IPS-15b (cell line): ENCODE data around the gene PSPC1.
A peak's percentile ranks its signal among the peaks of the same experiment; 100 is the strongest.
"Not testable (repeated sequence)": the region's sequence is repeated elsewhere in the genome, so short reads cannot be mapped to it uniquely, and the experiment has no call there.

ENCODE experiments used
- H3K27me3 ChIP-seq: one replicate; pipeline ENCODE4 v1.6.1; 2013; ENCODE audit warnings: low read length; ENCODE audit not compliant: control insufficient read depth, insufficient read depth
- H3K36me3 ChIP-seq: one replicate; pipeline ENCODE4 v1.6.1; 2013; ENCODE audit warnings: low read length; ENCODE audit not compliant: control insufficient read depth, insufficient read depth
- H3K4me1 ChIP-seq: one replicate; pipeline ENCODE4 v1.6.1; 2013; ENCODE audit warnings: mild to moderate bottlenecking, low read length; ENCODE audit not compliant: control insufficient read depth, insufficient read depth
- H3K4me3 ChIP-seq: one replicate; pipeline ENCODE4 v1.5.1; 2013; ENCODE audit warnings: low read depth, low read length
- H3K9ac ChIP-seq: one replicate; pipeline ENCODE4 v1.6.1; 2013; ENCODE audit warnings: low read depth, mild to moderate bottlenecking, low read length
- H3K9me3 ChIP-seq: one replicate; pipeline ENCODE4 v1.6.1; 2013; ENCODE audit warnings: mild to moderate bottlenecking, low read length; ENCODE audit not compliant: control insufficient read depth, insufficient read depth

Gene PSPC1, protein sequence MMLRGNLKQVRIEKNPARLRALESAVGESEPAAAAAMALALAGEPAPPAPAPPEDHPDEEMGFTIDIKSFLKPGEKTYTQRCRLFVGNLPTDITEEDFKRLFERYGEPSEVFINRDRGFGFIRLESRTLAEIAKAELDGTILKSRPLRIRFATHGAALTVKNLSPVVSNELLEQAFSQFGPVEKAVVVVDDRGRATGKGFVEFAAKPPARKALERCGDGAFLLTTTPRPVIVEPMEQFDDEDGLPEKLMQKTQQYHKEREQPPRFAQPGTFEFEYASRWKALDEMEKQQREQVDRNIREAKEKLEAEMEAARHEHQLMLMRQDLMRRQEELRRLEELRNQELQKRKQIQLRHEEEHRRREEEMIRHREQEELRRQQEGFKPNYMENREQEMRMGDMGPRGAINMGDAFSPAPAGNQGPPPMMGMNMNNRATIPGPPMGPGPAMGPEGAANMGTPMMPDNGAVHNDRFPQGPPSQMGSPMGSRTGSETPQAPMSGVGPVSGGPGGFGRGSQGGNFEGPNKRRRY

DNA sequence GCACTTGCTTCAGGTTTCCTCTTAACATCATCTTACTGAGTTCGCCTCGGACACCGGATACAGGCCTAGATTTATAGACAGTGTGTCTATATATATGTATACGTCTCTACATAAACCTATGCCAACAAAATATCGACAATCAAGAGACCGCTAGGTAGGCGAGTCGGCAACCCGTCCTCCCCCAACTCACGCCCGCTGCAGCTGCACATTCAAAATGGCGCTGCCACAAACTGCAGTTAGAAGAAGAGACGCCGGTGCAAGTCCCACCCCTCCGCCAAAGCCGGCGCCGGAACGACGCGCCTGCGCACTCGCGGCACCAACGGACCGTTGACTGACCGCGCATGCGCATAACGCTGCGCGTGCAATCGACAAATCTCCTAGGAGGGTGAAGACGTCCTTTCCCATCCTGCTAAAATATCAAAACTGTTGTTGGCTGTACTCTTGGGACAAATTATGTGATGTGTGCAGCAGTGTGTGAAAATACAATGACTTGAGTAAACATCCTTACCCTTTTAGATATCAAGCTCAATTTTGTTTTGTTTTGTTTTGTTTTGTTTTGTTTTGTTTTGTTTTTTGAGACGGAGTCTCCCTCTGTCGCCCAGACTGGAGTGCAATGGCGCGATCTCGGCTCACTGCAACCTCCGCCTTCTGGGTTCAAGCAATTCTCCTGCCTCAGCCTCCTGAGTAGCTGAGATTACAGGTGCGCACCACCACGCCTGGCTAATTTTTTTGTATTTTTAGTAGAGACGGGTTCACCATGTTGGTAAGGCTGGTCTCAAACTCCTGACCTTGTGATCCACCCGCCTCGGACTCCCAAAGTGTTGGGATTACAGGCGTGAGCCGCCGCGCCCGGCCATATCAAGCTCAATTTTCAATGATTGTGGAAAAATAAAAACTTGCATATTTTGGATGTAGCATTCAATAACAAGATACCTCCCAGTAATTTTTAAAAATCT, at the start of gene PSPC1:
TSS of gene PSPC1 (minus strand) at position 219 of the 956 bp plus-strand sequence. CDS start at position 31, 188 bp downstream.
- peak within 1 kb of the TSS; percentile 96 for H3K9ac ChIP-seq
- H3K4me3 ChIP-seq: peak within 1 kb of the TSS; percentile 96
- H3K36me3 ChIP-seq, H3K4me1 ChIP-seq, H3K27me3 ChIP-seq, H3K9me3 ChIP-seq: not testable (repeated sequence)

DNA sequence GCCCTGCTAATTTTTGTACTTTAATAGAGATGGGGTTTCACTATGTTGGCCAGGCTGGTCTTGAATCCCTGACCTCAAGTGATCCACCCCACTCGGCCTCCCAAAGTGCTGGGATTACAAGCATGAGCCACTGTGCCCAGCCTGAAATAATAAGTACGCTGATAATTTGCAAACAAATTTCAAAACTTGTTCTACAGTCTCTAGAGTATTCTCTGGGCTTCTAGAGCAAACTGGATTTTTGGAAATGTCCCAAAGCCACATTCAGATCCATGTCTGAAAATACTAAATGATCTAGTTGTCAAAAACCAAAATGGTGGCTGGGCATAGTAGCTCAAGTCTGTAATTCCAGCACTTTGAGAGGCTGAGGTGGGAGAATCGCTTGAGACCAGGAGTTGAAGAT, 39.9 kb upstream of the PSPC1 start:
- no peaks in the 10 kb centered on the region for H3K27me3 ChIP-seq
- peaks cover 4% of the 10 kb centered on the region for H3K36me3 ChIP-seq

DNA sequence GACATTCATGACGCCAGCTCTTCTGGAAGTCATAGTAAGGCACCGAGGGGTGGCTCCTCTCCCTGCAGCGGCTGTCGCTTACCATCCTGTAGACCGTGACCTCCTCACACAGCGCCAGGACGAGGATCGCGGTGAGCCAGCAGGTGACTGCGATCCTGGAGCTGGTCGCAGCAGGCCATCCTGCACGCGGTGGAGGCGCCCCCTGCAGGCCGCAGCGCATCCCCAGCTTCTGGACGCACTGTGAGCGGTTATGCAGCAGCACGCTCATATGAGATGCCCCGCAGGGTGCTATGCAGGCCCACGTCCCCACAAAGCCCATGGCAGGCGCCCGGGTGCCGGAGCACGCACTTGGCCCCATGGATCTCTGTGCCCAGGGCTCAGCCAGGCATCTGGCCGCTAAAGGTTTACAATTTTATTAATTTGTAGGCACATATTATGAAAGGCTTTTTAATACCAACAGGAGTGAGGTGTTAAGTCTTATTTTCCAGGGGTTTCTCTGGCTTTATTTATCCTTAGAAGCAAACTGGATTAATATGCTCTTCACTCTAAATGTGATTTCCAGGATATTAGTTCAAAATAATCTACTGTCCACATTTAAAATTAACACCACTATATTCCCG, 35.6 kb upstream of the PSPC1 start:
- no peak overlapping the region for H3K4me3 ChIP-seq
- H3K9ac ChIP-seq: no peak overlapping the region
- H3K27me3 ChIP-seq: no peaks in the 10 kb centered on the region
- no peaks in the 10 kb centered on the region for H3K36me3 ChIP-seq
- no peaks in the 10 kb centered on the region for H3K9me3 ChIP-seq
- H3K4me1 ChIP-seq: peaks cover 2% of the 10 kb centered on the region

More for the DNA sequence above, 39.9 kb upstream of the PSPC1 start:
- Histone ChIP-seq H3K9ac (no peak overlapping the region), H3K9me3 (no peaks in the 10 kb centered on the region), H3K4me3 (no peak overlapping the region), H3K4me1 (peaks cover 2% of the 10 kb centered on the region)

DNA sequence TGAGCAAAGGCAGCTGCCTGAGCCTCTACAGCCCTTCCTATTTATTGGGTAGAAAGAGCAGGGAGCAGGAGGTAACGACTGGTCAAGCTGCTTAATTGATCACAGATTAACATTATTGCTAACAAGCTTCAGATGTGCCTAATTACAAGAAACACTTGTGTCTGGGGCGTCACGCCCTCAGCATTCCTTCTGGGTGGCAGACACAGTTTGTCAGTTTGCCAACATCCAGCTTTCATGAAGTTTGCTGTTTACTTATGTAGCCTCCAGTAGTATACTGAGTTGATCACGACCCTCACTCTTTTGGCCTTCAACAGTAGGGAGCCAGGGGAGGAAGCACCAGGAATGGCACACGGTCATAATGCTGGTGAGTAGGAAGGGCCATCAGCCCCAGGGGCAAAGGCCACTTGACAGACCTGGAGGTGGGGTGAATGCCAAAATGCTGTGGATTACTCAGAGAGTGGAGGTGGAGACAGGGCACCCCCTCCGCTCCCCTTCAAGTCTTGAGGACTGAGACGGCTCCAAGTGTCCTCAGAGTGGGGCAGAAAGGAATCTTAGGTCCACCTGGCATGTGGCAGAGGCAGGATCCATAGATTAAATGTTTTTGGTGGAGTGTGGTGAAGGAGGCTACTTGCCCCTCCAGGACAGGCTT, 34.9 kb upstream of the PSPC1 start:
- Histone ChIP-seq H3K27me3 (no peaks in the 10 kb centered on the region), H3K4me1 (peaks cover 2% of the 10 kb centered on the region), H3K9me3 (no peaks in the 10 kb centered on the region), H3K4me3 (no peak overlapping the region), H3K9ac (no peak overlapping the region), H3K36me3 (no peaks in the 10 kb centered on the region)

DNA sequence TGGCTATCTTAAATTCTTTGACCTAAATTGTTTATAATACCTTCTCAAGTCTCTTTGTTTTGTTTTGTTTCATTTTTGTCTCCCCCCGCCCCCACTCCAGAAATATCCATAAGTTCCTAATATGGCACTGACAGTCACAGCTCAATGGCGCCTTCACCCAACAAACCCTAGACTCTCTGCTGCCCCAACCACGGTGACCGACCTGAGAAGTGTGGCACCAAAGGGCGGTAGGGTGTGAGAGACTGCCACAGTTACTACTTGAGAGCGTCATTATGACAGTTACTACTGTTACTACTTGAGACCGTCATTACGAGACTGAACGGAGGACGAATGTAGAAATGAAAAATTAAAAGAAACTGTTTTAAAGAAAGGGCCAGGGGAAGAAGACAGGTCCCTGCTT, 34.4 kb upstream of the PSPC1 start:
- no peaks in the 10 kb centered on the region for H3K9me3 ChIP-seq
- no peaks in the 10 kb centered on the region for H3K36me3 ChIP-seq
- H3K9ac ChIP-seq: no peak overlapping the region
- H3K4me1 ChIP-seq: peaks cover 2% of the 10 kb centered on the region
- no peaks in the 10 kb centered on the region for H3K27me3 ChIP-seq
- H3K4me3 ChIP-seq: no peak overlapping the region

DNA sequence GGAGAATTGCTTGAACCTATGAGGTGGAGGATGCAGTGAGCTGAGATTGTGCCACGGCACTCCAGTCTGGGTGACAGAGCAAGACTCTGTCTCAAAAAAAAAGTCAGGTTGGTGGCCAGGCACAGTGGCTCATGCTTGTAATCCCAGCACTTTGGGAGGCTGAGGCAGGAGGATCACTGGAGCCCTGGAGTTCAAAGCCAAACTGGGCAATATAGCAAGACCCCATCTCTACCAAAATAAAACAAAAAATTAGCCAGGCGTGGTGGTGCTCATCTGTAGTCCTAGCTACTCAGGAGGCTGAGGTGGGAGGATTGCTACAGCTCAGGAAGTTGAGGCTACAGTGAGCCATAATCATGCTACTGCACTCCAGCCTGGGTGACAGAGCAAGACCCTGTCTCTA, 33.1 kb upstream of the PSPC1 start:
- H3K36me3 ChIP-seq, H3K4me3 ChIP-seq, H3K9me3 ChIP-seq, H3K9ac ChIP-seq, H3K27me3 ChIP-seq, H3K4me1 ChIP-seq: not testable (repeated sequence)

DNA sequence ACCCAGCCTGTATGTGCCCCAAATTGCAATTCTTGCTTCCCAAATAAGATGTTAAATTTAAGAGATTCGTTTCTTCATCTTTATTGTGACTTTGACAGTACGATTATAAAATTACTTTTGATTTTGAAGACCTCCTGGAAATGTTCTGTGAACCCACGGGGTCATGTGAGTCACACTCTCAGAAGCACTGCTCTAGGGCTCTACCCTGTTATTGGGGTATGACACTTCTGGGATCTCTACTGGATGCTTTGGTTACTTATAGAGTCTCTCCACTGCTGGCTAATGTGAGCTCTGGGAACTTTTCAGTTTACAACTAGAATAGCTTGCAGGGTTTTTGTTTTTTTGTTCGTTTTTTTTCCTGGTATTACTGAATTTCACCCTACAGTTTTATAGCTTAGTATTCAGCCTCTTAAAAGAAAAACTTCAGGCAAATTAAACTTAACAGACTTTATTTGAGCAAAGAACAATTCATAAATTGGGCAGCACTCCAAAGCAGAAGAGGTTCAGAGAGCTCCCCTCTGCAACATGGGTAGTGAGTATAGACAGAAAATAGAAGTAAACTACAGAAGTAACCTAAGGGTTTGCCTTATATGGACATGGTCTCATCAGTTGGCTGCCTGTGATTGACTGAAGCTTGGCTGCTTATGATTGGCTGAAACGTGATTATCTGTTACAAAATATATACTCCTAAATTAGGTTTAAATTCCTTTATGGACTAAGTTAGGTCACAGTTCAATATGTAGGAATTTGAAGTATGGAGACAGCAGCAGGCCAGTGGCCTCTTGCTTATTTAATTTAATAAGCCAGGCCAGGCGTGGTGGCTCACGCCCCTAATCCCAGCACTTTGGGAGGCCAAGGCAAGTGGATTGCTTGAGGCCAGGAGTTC, 28.5 kb upstream of the PSPC1 start:
- no peaks in the 10 kb centered on the region for H3K9me3 ChIP-seq
- no peaks in the 10 kb centered on the region for H3K4me1 ChIP-seq
- no peak overlapping the region for H3K9ac ChIP-seq
- H3K4me3 ChIP-seq: no peak overlapping the region
- H3K36me3 ChIP-seq: no peaks in the 10 kb centered on the region
- no peaks in the 10 kb centered on the region for H3K27me3 ChIP-seq

DNA sequence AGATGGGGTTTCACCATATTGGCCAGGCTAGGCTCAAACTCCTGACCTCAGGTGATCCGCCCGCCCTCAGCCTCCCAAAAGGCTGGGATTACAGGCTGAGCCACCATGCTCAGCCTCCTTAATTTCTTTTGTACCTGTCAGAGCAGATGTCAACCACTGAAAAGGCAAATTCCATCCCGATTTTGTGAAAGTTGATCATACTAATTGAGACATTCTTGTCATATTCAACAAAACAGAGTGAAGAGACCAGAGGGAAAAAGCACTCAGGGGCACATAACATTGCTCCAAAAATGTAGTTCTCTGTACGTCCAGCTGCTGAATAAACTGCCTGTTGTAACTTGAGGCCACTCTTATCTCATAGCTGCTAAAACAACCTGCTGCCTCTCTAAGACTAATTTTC, 27.4 kb upstream of the PSPC1 start:
- Histone ChIP-seq H3K27me3 (no peaks in the 10 kb centered on the region), H3K4me3 (no peak overlapping the region), H3K36me3 (no peaks in the 10 kb centered on the region), H3K9ac (no peak overlapping the region), H3K9me3 (no peaks in the 10 kb centered on the region), H3K4me1 (no peaks in the 10 kb centered on the region)

DNA sequence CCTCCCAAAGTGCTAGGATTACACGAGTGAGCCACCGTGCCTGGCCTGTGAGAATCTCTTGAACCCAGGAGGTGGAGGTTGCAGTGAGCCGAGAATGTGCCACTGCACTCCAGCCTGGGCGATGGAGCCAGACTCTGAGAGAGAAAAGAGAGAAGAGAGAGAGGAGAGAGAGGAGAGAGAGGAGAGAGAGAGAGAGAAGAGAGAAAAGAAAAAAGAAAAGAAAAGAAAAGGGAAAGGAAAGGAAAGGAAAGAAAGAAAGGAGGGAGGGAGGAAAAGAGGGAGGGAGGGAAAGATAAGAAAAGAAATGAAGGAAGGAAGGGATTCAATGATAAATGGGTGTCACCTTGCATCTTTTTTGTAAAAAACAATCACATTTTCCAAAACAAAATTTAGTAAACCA, 23.0 kb upstream of the PSPC1 start:
- Histone ChIP-seq H3K4me1 (no peaks in the 10 kb centered on the region), H3K4me3 (no peak overlapping the region), H3K9me3 (no peaks in the 10 kb centered on the region), H3K36me3 (no peaks in the 10 kb centered on the region), H3K27me3 (no peaks in the 10 kb centered on the region), H3K9ac (no peak overlapping the region)

DNA sequence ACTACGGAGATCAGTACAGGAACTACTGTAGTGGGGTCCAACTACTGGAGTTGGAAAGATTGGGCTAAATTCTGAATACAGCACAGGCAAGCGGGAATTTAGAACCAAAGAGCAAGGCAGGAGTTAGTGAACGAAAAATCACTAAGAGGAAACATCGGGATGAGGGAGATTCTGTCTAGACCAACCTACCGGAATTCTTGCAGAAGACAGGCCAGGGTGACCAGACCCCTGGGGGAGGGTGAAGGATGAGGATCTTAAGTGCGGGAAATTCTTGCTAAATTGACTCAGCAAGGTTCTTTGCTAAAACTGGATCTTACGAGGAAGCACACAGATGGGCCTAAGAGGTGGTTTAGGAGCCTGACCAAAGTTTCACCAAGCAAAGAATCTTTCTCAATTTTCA, 13.2 kb upstream of the PSPC1 start:
- no peak overlapping the region for H3K4me3 ChIP-seq
- no peak overlapping the region for H3K9ac ChIP-seq
- H3K9me3 ChIP-seq: no peaks in the 10 kb centered on the region
- H3K36me3 ChIP-seq: no peaks in the 10 kb centered on the region
- peaks cover 4% of the 10 kb centered on the region for H3K4me1 ChIP-seq
- no peaks in the 10 kb centered on the region for H3K27me3 ChIP-seq
